GM19238 (cell line): ENCODE data around the gene TMPRSS3.

ENCODE experiments used
- DNase-seq: peaks from one replicate; pipeline ENCODE4 v3.0.0; 2011; ENCODE audit warnings: low spot score; ENCODE audit not compliant: insufficient read length

Gene TMPRSS3

DNA sequence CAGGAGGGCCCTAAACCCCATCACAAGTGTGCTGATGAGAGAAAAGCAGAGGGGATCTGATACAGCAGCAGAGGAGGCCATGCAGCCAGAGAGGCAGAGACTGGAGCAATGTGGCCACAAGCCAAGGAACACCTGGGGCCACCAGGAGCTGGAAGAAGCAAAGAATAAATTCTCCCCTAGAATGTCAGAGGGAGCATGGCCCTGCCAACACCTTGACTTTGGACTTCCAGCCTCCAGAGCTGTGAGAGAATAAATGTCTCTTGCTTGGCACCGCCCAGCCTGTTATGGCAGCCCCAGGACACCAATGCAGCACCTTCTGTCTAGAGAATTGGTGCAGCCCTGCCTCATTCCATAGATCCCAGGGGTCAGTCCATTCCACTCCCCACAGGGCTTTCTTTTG lies 33.2 kb upstream of the TMPRSS3 start:
- DNase-seq: no peak

DNA sequence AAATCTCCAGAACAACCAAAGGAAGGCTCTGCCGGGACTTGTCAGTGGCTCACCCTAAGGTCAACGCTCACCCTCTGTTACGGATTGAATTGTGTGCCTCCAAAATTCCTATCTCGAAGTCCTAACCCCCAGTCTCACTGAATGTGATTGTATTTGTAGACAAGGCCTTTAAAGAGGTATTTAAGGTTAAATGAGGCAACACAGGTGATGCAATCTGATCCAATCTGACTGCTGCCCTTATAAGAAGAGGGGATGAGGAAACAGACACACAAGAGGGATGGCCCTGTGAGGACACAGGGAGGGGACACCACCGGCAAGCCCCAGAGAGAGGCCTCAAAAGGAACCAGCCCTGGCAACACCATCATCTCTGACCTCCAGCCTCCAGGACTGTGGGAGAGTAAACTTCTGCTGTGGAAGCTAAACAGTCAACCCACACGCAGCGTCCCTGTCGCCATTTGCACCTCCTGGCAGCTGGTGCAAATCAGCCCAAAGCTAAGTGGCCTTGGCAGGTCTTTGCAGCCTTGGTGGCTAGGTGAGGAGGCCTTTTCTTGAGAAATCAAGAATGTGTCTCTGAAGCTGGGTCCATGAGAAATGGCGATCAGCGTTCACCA lies 32.1 kb upstream of the TMPRSS3 start:
- no peak for DNase-seq

DNA sequence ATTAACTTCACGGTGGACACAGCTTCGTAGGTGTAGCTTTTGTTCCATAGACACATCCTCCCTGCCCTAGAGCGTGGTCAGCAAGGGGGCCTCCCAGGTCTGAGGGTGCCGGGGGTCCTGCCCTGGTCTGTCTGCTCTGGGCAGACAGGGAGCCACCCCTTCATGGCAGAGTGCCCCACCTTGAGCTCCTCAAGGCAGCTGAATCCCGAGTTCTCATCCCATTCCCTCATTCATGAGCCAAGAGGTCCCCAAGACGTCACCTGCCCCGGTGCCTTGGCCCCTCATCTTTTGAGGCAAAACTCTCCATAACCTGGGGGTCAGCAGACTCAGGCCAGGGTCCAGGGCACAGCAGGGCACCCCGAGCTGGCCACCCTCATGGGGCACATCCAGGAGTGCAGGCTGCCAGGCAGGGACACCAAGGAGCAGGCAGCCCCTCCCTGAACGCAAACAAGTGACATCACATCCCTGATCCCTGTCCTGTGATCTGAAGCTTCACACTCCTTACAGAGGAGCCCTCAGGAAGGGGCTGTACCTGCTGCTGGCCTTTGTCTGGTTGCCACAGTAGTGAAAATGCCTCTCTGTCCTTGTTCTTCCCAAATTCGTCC lies 31.1 kb upstream of the TMPRSS3 start:
- DNase-seq: no peak

DNA sequence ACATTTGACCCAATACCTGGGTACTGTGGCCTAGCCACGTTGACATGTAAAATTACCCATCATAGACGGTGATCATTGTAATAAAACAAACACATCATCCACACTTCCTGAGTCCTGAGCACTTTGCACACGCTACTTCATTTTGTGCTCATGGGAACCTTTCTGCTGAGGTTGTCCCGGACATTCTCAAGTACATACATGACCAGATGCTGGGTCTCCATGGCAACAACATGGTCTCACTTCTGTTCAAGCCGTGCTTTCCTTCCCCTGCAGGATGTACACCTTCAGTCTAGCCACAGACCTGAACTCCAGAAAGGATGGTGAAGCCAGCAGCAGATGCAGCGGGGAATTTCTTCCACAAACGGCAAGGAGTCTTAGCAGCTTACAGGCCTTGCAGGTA lies 30.6 kb upstream of the TMPRSS3 start:
- DNase-seq: no peak

DNA sequence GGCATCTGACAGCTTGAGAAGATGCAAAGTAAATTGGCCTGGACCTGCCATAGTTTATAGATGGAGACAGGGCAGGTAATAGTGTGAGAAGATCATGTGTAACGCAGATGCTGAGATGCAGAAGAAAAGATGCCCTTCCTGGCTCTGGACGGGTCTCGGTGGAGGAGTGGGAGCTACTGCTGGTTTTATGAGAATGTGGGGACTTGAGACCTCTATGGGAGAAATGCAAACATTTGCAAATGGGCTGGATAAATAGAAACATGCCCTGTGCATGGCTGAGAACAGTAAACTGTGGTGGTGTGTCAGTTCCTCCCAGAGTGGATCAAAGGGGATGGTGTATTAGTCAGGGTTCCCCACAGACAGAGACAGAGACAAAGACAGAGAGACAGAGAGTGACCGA lies 29.7 kb upstream of the TMPRSS3 start:
- DNase-seq: no peak

DNA sequence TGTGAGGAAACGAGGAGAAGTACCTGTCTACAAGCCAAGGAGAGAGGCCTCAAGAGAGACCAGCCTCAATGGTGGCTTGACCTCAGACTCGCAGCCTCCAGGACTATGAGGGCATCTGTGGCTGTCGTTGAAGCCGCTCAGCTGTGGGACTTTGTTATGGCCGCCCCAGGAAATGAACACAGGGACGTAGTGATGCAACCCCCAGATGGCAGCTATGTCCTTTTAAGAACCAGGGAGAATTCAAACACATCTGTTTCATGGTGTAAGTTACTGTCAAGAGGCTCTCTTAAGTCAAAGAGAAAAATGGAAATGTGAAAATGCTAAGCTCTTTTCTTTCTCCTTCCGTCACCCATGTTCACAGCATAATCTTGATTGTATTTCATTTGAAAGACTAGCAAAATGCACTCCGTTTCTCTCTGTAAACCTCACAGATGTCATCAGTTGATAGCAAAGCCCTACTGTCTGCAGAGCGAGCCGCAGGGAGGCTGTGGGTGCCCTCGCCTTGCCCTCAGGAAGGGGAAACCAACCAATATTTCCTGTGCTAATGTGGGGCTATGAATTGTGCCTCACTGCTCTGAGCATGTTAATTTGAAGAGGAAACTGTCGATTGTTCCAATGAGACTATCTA lies 29.2 kb upstream of the TMPRSS3 start:
- DNase-seq: no peak

DNA sequence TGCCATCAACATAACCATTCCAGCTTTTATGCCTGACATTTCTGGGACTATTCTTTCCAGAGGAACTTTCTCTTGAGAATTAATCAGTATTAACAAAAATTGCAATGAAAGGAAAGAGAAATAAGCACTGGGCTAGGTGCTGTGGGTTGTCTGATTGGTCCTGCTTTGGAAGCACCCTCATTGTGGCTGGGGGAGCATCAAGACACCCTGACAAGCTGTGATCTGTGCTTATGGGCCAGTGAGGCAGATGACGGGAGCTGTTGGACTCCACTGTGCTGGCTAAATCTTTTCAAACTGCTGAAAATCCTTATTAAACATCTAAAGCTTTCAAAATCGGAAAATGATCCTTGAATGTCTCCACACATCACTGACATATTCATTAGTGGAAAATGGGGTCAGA lies 27.8 kb upstream of the TMPRSS3 start:
- DNase-seq: no peak

DNA sequence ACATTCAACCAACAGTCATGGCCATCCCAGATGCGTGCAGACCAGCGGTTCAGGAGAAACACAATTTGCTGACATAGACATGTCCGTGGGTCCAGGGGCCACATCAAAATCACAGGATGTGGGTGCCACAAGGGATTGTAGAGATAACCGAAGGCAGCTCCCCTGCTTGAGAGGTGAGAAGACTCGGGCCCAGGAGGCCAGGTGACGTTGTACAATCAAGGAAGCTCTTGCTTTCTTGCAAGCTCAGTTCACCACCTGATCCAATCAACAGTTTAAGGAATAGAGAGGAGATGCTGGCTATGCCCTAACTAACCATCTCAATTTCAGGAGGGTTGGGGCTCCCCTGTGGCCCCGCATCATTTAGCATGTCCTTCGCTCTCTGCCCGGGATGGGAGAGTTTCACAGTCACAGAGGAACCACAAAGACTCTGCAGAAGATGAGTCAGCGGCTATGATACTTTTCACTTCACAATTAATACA lies 27.4 kb upstream of the TMPRSS3 start:
- no peak for DNase-seq

DNA sequence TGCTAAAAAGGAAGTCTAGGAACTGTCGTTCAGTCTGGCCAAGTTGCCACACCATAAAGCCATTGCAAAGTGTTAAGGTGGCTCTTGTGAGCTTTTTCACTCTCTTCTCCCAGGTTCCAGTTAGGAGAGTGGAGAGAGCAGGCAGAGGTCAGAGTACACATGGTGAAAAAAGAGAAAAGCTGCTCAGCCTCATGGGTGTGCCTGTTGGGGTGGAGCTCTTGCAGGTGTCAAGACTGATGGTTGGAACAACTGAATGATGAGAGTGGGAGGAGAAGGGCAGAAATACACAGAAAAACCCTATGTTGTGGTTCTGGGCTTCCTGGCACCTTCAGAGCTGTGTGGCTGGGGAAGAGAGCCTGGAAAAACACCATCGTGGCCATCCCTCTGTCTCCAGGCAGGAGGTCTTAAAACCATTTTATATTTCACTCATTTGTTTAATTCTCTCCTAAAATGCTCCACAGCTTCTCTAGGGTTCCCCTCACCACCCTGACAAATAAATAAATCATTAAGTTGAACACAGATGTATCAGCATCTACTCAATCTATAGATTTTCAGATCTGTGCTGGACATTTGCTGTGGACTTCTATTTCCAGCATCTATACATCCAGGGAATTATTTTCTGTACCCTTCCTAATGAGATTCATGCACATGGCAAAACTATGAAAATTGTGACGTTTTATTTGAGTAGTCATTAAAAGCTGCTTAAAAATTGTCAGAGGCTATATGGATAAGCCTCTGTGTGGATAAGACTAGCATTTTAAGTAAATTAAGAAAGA lies 25.4 kb upstream of the TMPRSS3 start:
- DNase-seq: no peak

DNA sequence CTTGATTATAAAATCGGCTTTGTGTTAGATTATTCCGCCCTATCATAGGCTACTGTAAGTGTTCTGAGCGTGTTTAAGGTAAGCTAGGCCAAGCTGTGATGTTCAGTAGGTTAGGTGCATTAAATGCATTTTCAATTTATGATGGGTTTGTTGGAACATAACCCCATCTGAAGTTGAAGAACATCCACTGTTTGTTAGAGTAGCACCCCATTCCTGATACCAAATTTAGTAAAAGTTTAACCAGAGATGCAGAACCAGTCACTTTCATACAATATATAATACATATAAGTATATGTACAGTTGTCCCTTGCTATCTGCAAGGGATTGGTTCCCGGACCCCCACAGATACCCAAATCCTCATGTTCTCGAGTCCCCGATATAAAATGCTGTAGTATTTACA lies 24.0 kb upstream of the TMPRSS3 start:
- DNase-seq: no peak

DNA sequence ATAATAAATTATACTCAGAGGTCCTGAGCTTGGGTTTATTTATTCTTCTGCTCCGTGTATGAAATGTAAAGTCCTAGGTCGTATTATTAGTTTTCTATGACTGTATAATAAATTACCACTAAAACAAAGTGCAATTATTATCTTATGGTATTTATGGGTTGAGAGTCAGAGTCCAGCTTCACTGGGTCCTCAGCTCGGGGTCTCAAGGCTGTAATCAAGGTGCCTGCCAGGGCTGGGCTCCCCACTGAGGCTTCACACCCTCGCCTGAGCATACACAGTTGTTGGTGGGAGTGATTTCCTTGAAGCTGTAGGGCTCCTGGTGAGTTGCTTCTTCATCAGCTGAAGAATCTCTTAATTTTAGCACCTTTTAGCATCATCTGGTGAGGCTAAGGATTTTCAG lies 23.0 kb upstream of the TMPRSS3 start:
- DNase-seq: no peak

DNA sequence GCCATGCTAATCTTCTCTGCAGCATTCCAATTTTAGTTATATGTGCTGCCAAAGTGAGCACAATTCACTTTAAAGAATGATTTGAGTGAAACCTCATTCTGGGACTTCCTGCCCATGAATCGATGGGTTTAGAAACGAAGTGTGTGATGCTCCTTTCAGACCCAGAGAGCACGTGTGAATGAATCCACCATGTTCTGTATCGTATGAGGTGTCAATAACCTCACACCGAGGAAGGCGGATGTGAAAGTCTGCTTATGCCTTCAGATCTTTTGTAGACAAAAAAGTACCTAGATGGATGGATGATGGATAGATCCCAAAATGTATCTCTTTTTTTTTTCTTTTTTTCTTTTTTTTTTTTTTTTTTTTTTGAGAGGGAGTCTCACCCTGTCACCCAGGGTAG lies 21.7 kb upstream of the TMPRSS3 start:
- DNase-seq: no peak

DNA sequence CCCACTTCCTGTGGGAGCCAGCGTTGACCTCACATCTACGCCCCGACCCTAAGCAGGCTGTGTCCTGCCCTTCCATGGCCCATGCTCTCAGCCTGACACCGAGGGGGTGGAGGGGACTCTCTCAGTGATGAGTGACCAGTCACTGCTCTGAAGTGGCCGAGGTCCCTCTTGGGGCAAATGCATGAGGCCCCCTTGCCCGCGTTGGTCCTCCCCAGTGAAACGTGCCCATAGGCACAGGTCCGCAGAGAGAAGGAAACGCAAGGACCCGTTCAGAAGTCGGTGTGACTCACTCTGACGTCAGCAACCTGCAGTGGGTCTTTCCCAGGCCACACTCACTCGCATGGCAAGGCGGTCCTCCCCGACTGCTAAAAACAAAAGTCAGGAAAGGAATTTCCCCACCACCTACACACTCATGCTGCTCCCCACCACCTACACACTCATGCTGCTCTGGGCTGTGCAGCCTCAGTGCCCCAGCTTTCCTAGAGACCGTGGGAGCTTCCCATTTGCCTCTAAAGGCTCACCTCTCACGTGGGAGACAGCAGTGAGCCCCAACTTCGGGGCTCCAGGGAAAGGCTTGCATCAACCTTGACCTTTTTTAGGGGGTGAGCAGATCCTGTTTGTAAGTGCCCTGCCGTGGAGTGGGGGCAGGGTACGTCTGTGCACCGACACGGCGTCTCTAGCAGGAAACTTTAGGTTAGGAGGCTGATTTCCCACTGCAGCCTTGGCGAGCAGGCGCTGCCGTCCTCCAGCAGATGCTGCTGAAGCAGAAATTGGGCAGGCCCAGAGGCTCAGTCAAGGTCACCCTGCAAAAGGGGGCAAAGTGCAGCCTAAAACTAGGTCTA lies 19.3 kb upstream of the TMPRSS3 start:
- DNase-seq: peak; percentile 75

DNA sequence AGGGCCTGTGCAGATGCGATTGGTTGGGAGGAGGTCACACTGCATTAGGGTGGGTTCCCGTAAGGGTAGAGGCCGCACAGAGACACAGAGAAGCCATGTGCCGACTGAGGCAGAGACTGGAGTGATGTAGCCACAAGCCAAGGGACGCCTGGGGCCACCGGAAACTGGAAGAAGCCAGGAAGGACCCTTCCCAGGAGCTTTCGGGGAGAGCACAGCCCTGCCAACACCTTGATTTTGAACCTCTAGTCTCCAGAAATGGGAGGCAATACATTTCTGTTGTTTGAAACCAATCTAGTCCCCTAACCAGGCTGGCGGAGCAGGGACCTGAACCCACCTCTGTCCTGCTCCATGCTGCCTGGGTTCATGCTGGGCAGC lies 18.7 kb upstream of the TMPRSS3 start:
- DNase-seq: no peak

DNA sequence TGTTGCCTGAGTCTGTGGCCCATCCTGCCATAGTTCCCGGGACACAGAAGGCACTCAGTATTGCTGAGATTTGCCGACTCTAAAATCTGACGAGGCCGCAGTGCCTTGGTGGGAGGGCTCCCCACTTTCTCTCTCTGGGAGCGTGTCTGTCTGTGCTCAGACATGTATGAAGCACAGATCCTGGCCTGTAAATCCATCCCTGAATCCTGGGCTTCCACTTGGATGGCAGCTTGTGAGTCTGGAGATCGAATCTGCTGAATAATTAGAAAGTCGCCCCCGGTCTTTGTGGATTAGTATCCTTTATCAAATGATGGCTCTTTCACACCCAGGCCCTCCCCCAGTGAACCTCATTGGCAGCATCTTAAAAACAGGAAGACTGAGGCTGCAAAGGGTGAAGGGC lies 18.2 kb upstream of the TMPRSS3 start:
- no peak for DNase-seq

DNA sequence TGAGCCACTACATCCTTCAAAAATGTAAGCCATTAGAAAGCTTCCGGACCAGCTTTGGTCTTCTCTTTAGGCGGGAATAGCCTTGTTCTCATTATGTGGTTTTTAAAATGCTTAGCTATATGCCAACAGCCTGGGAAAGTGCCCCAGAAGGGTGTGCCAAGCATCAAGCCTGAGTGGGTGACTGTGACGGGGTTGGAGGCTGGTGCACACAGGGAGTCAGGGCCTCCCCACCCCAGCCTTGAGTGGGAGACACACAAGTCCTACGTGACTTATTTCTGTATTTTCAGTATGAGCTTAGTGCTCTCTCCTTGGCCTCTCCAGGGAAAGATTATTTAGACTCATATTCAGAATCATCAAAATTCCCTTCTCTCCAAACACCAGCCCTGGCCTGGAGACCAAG lies 17.6 kb upstream of the TMPRSS3 start:
- DNase-seq: no peak

DNA sequence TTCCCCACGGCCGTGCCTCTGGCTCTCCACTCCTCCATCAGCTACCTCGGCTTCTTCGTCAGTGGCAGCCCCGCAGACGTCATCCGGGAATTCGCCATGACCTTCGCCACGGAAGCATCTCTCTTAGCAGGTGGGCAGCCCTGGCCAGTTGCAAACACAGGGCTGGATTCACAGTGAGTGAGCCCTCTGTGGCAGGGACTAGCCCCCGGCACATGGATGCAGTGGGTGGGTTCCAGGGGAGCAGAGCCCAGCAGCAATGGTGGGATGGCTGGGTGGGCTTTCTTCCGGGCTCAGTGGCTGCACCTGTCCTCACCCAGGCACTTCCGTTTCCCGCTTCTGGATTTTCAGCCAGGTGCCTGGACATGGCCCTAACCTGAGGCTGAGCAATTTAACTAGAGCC lies 17.2 kb upstream of the TMPRSS3 start:
- DNase-seq: no peak

DNA sequence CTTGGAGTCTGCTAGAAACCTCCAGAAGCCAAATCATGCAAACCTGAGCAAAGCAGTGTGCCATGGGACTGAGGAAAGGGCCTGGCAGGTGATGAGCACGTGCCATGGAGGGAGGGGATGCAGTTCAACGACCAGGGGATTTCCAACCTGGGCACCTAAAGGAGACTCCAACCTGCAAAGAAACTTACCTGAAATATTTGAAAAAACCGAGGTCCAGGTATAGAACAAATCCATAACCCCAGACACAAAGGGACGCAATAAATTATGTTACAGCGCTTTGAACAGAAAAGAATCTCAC lies 16.7 kb upstream of the TMPRSS3 start:
- DNase-seq: no peak

DNA sequence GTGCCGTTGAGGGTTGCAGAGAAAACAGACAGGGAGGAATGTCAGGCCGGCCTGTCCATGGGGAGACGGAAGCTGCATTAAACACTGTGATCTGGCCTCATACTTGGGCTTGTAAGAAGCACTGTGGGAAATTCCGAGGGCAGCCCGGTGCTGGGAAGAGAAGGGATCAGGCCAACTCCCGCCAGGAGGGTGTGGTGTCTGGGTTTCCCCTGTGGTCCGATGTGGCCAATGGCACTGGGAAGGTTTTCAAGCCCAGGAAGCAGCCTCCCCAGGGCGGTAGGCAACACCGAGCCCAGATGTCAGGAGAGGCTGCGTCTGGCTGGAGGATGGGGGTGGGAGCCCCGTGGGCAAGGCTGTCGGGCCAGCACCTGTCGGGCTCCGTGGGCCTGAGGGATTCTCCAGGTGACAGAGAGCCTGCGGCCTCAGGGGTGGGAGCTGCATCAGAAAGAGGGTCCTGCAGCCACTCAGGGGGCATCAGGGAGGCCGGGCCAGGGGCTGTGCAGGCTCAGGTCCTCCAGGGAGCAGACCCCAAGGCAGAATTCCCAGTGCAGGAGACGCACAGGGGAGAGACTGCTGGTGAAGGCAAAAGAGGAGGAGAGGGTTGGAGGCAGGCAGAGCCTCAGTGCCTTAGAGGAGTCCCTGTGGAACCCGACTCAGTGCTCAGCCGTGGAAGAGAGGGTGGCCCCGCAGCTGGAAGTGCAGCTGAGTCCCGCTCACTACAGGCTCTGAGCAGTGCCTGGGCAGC lies 16.2 kb upstream of the TMPRSS3 start:
- DNase-seq: no peak

DNA sequence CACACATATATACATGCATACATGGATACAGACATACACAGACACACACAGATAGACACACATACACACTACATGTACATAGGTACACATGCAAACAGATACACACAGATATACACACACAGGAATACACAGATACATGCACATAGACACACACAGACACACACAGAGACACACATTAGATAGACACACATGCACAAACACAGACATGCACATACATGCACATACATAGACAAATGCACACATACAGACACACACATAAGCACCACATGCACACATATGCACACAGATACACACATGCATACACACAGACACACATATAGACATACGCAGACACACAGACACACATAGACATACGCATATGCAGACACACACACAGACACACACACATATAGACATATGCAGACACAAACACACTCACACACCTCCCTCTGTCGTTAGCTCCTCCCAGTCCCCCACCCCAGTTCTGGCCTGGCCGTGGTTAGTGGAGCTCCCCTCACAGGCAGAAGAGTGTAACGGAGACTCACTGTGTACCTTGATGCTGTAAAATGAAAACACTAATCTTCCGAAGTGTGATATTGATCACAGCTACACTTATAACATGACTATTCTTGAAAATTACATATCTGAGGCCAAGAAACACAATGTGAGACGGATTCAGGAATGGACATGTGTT lies 15.5 kb upstream of the TMPRSS3 start:
- DNase-seq: no peak
